NCI-H345 treated with DMSO at 0.1 percent for 48 hours (cell line): ENCODE measurements around the gene S100P.
A peak's percentile ranks its signal among the peaks of the same experiment; 100 is the strongest.
"Not testable (repeated sequence)": the region's sequence is repeated elsewhere in the genome, so short reads cannot be mapped to it uniquely, and the experiment has no call there.

Source experiments
- DNase-seq: peaks from one replicate; lab custom pipeline; 2025; ENCODE audit not compliant: unreplicated experiment; lab: John Stamatoyannopoulos, UW

The S100P gene

DNA sequence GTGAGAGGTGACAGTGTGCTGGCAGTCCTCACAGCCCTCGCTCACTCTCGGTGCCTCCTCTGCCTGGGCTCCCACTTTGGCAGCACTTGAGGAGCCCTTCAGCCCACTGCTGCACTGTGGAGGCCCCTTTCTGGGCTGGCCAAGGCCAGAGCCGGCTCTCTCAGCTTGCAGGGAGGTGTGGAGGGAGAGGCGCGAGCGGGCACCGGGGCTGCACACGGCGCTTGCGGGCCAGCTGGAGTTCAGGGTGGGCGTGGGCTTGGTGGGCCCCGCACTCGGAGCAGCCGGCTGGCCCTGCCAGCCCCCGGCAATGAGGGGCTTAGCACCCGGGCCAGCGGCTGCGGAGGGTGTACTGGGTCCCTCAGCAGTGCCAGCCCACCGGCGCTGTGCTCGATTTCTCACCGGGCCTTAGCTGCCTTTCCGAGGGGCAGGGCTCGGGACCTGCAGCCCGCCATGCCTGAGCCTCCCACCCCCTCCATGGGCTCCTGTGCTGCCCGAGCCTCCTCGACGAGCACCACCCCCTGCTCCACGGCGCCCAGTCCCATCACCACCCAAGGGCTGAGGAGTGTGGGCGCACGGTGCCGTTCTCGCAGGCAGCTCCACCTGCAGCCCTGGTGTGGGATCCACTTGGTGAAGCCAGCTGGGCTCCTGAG, 21.0 kb upstream of the S100P start:
- not testable (repeated sequence) for DNase-seq

DNA sequence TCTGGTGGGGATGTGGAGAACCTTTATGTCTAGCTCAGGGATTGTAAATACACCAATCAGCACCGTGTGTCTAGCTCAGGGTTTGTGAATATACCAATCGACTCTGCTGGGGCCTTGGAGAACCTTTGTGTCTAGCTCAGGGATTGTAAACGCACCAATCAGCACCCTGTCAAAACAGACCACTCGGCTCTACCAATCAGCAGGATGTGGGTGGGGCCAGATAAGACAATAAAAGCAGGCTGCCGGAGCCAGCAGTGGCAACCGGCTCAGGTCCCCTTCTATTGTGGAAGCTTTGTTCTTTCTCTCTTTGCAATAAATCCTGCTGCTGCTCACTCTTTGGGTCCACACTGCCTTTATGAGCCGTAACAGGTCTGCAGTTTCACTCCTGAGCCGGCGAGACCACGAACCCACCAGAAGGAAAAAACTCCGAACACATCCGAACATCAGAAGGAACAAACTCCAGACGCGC, 20.5 kb upstream of the S100P start:
- DNase-seq = peak; percentile 1

DNA sequence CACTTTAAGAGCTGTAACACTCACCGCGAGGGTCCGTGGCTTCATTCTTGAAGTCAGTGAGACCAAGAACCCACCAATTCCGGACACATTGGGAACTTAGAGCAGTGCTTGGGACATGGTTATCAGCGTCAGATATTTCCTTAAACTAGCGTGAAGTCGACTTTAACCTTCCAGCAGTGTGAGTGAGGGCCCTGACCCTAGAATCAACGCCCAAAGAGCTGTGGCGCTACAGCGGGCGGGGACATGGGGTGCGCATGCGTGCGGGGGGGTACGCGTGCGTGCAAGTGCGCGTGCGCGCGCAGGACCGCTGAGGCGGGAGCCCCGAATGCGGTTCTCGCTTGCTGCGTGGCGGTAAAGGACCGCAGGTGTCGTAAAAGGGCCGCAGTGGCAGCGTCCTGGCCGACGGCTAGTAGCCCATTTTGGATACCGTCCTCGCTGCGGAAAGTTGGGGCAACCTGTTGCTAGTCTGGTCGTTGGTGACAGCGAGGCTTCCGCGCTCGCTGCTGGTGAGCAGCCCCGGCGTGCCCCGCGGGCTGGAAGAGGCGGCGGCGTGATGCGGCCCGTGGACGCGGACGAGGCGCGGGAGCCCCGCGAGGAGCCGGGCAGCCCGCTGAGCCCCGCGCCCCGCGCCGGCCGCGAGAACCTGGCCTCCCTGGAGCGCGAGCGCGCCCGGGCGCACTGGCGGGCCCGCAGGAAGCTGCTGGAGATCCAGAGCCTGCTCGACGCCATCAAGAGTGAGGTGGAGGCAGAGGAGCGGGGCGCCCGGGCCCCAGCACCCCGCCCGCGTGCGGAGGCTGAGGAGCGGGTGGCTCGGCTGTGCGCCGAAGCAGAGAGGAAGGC, 19.8 kb upstream of the S100P start:
- DNase-seq = peak; percentile 76

DNA sequence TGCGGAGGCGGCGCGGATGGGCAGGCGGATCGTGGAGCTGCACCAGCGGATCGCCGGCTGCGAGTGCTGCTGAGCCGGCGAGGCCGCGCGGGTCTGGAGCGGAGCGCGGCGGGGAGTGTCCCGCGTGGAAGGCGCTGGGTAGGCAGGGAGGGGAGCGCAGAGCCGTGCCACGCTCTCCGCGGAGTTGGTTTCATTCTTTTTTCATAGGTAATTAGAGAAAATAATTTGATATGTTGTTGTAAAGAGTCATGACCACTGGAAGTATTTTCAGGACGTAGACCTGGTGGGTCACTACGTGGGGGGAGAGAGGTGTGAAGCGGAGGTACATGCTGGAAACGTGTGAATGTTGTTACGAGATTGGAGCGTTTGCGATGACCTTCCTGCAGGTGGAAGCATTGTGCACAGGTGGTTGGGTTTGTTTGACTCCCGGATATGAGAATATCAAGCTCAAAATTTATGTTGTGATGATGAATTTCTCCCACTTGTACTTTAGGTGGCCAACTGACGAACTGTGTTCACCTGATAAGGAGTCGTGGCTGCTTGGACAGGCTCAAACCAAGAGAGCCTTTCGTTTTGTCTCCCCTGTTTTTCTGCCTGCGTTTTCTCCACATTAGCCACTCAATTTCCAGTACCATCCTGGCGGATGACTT, 19.1 kb upstream of the S100P start:
- peak; percentile 2 for DNase-seq

DNA sequence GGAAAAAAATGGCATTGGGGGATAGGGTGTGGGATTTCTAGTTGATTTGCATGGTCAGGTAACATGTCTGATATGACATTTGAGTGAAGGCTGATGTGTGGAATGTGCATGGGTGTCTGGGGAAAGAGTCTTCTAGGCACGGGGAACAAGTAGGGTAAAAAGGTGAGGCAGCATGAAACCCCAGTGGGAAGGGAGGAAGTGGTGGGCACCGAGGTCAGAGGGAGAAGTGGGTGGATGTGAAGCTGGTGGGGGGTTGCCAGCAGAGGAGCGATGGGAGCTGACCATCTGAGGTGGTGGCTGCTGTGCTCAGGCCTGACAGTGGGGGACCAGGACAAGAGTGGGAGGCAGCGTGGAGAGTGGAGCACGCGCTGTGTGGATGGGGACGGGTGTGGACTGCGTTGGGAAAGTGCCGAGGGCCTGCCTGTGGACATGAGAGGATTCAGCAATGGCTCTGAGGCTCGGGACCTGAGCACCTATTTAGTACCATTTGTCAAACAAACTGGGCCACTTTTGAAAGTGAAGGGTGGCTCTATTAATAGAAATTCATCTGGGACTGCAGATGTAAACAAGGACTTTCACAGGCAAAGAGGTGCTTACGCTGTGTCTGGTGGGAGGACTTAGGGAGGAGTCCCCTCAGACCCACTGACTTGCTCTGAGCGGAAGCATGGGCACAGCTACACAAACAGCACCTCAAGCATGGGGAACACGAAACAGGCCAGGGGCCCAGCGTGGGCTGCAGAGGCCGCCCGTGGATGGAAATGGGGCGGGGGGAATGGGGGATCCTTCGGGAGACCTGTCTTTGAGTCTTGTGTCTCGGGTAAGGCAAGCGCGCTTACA, 16.7 kb upstream of the S100P start:
- no peak for DNase-seq

DNA sequence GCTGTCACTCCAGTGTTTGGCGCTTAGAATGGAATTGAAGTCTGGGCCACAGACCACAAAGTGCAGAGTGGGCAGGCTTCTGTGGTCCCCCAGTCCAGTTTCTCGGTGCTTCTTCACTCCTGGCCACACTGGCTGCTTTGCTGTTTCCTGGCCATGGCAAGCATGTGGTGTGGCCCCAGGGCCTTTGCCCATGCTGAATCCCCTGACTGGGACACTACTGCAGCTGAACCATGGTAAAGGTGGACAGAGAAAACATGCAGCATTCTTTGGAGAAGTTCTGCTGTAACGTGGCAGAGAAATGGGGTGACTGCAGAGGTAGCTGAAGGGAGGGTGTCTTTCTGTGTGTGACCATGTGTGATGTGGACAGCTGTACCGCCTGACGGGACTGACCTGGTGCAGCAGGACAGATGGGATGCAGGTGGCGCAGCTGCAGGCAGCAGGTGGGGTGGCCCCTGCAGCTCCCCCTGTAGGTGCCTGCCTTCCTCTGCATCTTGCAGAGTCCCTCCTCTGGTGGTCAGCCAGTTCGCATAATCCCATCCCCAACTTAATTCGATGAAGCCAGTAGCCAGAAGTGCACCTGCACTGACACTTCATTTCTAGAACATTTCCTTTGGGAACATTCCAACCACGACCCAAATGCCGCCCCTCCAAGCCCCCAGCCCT, 13.2 kb upstream of the S100P start:
- no peak for DNase-seq

DNA sequence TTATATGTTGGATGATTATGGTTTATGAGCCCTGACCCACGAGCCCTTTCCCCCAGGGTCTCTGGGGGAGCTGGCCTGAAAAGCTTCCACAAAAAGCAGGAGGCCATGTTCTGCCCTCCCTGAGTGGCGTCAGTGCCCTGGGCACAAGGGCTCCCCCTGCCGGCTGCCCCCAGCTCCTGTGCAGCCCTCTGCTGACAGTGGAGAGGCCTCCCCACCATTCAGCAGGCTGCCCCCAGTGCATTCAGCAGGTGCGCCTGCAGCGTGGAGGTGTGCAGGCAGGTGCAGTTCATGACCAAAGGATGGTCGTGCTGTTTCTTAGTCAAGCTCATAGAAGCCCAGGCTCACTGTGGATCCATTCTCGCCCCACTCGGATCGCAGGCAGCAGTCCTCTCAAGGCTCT, 12.5 kb upstream of the S100P start:
- DNase-seq = no peak

DNA sequence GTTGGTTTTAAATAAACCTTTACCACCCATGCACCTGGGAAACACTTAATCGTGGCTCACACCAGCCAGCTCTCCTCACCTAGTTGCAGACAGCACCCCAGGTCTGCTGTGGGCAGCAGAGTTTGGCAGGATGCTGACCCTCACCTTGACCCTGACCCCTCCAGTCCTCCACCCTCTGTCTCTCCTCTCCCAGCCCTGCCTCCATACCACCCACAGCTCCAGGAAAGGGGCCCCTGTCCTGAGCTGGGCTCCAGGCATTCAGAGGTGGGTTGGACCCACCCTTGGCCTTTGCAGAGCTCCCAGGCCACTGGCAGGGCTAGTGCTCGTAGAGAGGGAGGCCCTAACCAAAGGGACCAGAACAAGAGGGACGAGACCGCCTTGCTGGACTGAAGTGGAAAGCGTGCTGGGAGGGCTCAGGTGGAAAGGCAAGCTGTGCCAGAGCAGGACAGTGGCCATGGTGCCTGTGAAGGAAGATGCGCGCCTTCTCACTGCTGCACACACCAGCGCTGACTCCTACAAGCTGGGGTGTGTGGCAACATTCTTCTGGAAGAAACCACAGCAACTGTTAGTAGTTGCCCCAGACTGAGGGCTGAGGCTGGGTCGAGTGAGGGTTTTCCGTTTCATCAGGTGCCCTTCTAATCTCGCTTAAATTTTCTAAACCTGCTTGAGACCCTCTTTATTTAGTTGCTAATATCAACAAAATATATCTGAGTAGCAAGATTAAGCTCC, 10.7 kb upstream of the S100P start:
- no peak for DNase-seq

DNA sequence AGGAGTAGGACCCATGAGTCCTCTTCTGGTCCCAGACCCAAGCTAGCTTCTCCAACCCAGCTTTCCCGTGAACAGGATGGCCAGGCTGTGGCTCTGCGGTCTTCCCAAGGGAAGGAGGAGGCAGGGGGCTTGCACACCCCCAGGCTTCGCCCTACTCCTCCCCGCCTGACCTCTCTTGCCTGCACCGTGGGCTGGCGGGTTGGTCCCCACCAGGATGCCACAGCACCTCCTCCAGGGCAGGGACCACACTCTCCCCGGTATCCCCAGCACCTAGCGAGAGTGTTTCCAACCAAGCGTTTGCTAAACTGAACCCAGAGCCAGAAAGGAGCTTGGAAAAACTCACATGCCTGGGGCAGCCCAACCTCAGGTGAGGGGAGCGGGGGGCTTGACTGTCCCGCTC, 9.0 kb upstream of the S100P start:
- no peak for DNase-seq

DNA sequence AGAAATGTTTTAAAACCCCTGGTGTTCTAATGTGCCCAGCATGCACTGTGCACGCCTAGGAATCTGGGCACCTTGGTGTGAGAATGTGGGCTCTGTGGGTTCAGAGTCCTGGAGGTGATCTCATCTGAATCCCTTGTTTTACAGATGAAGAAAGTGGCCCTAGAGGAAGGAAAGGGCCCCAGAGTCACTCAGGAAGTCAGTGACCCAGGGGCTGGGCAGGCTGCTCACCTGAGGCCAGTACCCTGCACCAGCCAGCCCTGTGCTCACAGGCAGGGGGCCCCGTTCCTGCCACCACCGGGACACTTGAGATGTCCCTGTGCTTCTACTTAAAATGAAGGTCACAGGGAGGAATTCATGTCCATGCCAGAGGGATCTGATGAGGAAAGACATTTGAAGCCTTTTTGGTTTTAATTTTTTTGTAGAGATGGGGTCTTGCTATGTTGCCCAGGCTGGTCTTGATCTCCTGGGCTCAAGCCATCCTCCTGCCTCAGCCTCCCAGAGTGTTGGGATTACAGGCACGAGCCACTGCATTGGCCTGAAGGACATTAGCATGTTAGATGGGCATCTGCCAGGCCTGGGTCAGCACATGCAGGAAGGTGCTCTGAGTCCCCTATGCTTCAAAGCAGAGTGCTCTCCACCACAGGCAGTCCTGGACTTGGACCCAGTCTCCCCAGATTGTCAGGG, 7.4 kb upstream of the S100P start:
- no peak for DNase-seq

DNA sequence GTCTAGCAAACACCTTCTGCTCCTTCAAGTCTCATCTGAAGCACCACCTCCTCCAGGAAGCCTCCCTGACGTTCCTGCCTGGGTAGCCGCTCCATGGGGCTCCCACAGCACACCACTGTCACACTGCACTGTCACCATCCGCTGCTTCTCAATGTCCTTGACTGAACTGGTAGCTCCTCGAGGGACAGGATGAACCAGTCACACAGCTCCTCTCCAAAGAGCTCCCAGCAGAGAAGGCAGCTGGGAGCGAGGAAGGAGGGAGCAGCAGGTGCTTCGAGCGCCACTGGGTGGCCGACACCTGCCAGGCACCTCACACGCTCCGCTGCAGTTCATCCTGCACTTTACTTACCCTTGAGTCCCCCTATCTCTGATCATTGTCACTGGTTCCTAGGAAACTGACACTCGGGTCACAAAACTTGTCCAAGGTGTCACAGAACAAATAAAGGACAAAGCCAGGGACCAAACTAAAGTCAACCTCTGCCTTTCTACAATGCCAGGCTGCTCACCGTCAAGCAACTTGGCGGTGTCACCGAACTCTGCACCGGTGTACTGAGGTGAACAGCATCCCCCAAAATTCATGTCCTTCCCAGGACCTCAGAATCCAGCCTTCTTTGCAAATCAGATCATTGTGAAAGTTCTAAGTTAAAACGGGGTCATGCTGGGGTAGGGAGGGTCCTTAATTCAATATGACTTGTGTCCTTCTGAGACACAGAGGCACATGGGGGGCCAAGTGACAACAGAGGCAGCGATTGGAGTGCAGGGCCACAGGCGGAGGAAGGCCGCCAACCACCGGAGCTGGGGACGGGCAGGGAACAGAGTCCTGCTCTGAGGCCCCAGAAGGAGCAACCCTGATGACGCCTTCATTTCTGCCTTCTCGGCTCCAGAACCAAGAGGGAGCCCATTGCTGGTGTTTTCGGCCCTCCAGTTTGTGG, 5.5 kb upstream of the S100P start:
- DNase-seq = peak; percentile 25

DNA sequence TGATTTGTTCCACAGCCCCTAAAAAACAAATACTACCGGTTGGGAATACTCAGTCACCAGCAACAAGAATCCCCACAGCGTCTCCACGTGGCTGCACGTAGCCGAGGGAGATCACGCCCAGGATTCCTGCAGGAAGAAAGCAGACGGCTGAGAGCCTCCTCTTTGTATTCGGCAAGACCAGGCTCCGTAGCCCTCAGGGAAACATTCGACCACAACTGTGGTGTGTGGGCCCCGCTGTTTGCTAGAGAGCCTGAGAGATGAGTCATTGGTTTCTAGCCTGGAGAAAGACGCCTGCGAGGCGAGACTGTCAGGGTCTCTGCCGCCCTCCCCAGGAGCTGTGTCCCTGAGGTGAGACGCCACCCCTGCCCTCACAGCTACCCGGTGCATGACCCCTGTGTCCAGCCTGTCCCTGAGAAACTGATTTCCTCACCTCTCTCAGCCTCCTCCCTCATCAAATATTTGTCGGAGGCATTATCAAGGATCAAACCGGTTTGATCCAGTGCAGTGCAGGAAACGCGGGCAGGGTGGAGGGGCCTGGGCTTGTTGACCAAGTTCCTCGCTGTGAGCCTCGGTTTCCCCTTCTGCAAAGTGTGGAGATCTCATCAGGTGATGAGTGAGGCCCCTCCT, 4.7 kb upstream of the S100P start:
- no peak for DNase-seq

DNA sequence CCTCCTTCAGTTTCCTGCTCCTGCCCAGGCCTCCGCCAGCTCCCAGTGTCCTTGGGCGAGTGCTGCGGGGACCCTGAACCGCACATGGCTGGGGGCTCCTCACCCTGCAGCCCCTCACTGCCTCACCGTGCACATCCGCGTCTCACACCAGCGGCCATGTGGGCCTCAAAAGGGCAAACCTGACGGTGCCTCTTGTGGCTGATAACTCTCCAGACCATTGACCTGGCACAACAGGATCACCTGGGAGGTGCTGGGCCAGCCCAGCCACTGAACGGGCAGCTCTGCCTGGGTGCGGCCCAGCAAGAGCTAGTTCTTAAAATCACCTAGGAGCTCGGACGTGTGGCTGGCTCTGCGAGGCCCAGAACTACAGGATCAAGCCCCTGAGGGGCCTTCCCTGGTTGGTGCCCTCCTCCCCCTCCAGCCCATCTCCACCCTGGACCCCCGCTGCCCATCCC, 4.1 kb upstream of the S100P start:
- DNase-seq = no peak

DNA sequence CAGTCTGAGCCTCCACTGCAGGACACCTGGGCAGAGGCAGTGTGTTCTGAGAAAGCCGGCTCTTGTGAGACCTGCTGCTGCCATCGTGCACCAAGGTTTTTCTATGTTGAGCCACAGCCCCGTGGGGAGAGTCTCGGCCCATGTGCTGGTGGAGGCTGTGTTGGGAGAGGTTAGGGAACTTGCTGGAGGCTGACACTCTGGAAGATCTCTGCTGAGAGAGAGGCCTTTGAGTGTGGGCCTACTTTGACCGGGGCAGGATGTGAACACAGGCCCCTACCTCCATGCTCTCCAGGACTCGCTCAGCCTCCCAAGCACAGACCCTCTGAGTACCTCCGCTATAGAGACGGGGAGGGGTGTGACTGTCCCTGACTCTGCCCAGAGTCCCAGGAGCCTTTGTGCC, 1.3 kb upstream of the S100P start:
- DNase-seq = no peak

DNA sequence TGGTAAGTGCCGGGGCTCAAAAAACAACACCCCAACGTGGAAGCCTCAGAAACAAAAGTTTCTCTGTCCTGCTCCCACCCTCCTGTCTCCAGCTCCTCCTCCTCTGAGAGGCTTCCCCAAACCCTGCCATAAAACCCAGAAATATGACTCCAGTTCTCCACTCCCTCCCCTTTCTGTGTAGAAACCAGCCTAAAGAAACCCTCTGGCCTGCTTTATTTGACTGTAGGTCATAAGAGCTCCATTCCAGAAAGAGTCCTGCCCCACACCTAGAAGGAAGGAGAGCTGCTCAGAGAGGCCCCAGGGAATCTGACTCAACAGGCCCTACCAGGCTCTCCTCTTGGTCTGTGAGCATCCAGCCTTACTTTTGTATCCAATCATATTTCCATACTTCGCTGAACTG, 872 bp upstream of the S100P start:
- DNase-seq = no peak

DNA sequence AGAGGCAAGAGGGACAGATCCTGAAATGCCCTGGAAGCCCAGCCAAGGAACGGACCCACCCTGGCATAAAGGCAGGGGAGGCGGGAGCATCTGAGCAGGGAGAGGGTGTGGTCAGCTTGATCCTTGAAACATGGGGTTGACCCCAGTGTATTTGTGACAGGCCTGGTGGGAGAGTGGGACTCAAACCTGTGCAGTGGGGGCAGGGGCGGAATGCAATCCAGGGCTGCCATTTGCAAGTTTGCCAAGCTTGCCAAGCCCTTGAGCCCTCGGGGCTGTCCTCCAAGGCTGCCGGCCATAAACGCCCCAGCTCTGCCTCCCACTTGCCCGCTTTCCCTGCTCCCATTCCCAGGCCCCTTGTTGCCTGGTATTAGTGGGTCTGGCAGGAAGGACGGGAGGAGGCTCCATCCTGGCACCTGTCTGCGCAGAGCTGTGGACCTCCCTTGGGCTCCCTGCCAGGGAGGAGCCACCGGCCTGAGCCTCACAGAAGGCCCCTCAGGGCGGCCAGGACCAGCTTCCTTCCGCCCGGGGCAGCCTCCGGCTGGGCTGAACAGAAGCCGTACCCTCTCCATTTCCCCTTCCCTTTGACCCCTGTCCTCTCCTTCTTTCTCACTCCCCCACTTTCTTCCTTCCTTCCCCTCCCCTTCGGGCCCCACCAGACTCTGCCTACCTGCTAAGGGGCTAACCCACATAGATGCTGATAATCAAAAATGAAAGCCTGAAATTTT, 661 bp downstream of the S100P start:
- no peak for DNase-seq
